Liver (tissue), 9 donors: Measurements from ENCODE around the gene SCARB1. TPM values are rescaled to one million over a fixed set of nuclear protein-coding genes. Genes with fewer than 3 reads are reported as not detected.

Source experiments
- DNase-seq: peaks from one replicate; pipeline ENCODE4 v3.0.0-alpha.2; 2017; ENCODE audit warnings: low spot score
- H3K27ac ChIP-seq, 2 donors: one replicate each; pipeline ENCODE4 v1.7.0; 2013; ENCODE audit warnings: inconsistent platforms in 2 of 2, low read length in 2 of 2, control low read depth in 1 of 2, low read depth in 1 of 2, mild to moderate bottlenecking in 1 of 2
- H3K27me3 ChIP-seq, 4 donors: one replicate each; pipeline versions ENCODE4 v1.6.1 to v1.7.0; 2013; ENCODE audit warnings: low read length in 3 of 4, inconsistent platforms in 1 of 4, mild to moderate bottlenecking in 1 of 4, moderate library complexity in 1 of 4; ENCODE audit not compliant: control insufficient read depth in 4 of 4, insufficient read depth in 4 of 4
- H3K36me3 ChIP-seq, 4 donors: one replicate each; pipeline versions ENCODE4 v1.6.1 to v1.7.0; 2013; ENCODE audit warnings: low read length in 3 of 4, mild to moderate bottlenecking in 3 of 4, low read depth in 1 of 4, moderate library complexity in 1 of 4; ENCODE audit not compliant: control insufficient read depth in 4 of 4, insufficient read depth in 3 of 4
- H3K4me1 ChIP-seq, 4 donors: one replicate each; pipeline versions ENCODE4 v1.6.1 to v1.7.0; 2013; ENCODE audit warnings: low read length in 3 of 4, mild to moderate bottlenecking in 3 of 4, moderate library complexity in 1 of 4; ENCODE audit not compliant: control insufficient read depth in 4 of 4, insufficient read depth in 4 of 4
- H3K4me3 ChIP-seq, 3 donors: one replicate each; pipeline versions ENCODE4 v1.6.1 to v1.7.0; 2013; ENCODE audit warnings: low read length in 3 of 3, control low read depth in 1 of 3, low read depth in 1 of 3, mild to moderate bottlenecking in 1 of 3
- H3K9ac ChIP-seq, 2 donors: one replicate each; pipeline ENCODE4 v1.7.0; 2013; ENCODE audit warnings: low read length in 2 of 2, mild to moderate bottlenecking in 2 of 2, moderate library complexity in 2 of 2, control low read depth in 1 of 2, low read depth in 1 of 2
- H3K9me3 ChIP-seq, 4 donors: one replicate each; pipeline versions ENCODE4 v1.6.1 to v1.7.0; 2013; ENCODE audit warnings: low read length in 3 of 4; ENCODE audit not compliant: control insufficient read depth in 4 of 4
- EGR1 ChIP-seq, 2 donors: IDR thresholded peaks; 2 replicates each; pipeline ENCODE4 v1.6.1; 2016 to 2018; ENCODE audit warnings: antibody characterized with exemption in 2 of 2, low read depth in 2 of 2
- FOXA1 ChIP-seq: IDR thresholded peaks from 2 replicates; pipeline ENCODE4 v1.6.1; 2016; ENCODE audit warnings: antibody characterized with exemption
- FOXA2 ChIP-seq: IDR thresholded peaks from 2 replicates; pipeline ENCODE4 v1.6.1; 2016; ENCODE audit warnings: antibody characterized with exemption
- GABPA ChIP-seq, 2 donors: IDR thresholded peaks in 1 of 2; conservative IDR thresholded peaks in 1 of 2; 2 replicates each; pipeline ENCODE4 v1.6.1; 2016; ENCODE audit warnings: antibody characterized with exemption in 2 of 2, mild to moderate bottlenecking in 1 of 2, moderate library complexity in 1 of 2
- HNF4A ChIP-seq, 2 donors: conservative IDR thresholded peaks; 2 replicates each; pipeline ENCODE4 v1.6.1; 2016; ENCODE audit warnings: antibody characterized with exemption in 2 of 2, mild to moderate bottlenecking in 2 of 2
- HNF4G ChIP-seq: IDR thresholded peaks from 2 replicates; pipeline ENCODE4 v1.6.1; 2016; ENCODE audit warnings: antibody characterized with exemption
- JUND ChIP-seq, 2 donors: IDR thresholded peaks; 2 replicates each; pipeline ENCODE4 v1.6.1; 2016; ENCODE audit warnings: antibody characterized with exemption in 2 of 2
- NR2F2 ChIP-seq: IDR thresholded peaks from 2 replicates; pipeline ENCODE4 v1.6.1; 2016; ENCODE audit warnings: antibody characterized with exemption
- RAD21 ChIP-seq, 2 donors: IDR thresholded peaks; 2 replicates each; pipeline ENCODE4 v1.6.1; 2016; ENCODE audit warnings: antibody characterized with exemption in 2 of 2, mild to moderate bottlenecking in 2 of 2
- REST ChIP-seq: IDR thresholded peaks from 2 replicates; pipeline ENCODE4 v1.6.1; 2016; ENCODE audit warnings: antibody characterized with exemption, mild to moderate bottlenecking
- RXRA ChIP-seq, 2 donors: IDR thresholded peaks; 2 replicates each; pipeline ENCODE4 v1.6.1; 2017 to 2018; ENCODE audit warnings: antibody characterized with exemption in 2 of 2, mild to moderate bottlenecking in 1 of 2
- SP1 ChIP-seq: IDR thresholded peaks from 2 replicates; pipeline ENCODE4 v1.6.1; 2018; ENCODE audit warnings: antibody characterized with exemption, mild to moderate bottlenecking
- TAF1 ChIP-seq: conservative IDR thresholded peaks from 2 replicates; pipeline ENCODE4 v1.6.1; 2016; ENCODE audit warnings: antibody characterized with exemption, mild to moderate bottlenecking
- YY1 ChIP-seq: IDR thresholded peaks from 2 replicates; pipeline ENCODE4 v1.6.1; 2016; ENCODE audit warnings: antibody characterized with exemption, mild to moderate bottlenecking
- ZBTB33 ChIP-seq: IDR thresholded peaks from 2 replicates; pipeline ENCODE4 v1.6.1; 2016; ENCODE audit warnings: antibody characterized with exemption
- WGBS: extraction: QIAGEN DNeasy Blood & Tissue Kit; methylation state at CpG from one replicate; pipeline ENCODE4 v1.1.7; 2013; 5-methylcytosine and 5-hydroxymethylcytosine counted together
- polyA plus RNA-seq, 2 donors: library from polyadenylated mRNA; stranded (reverse) in 1 of 2; unstranded in 1 of 2; fragments of 200-250 nt in 1 of 2; fragments of >200 nt in 1 of 2; fragmentation: Nextera tagmentation in 1 of 2; extraction: Ambion mirVana in 1 of 2; gene quantifications; one replicate each; pipeline versions ENCODE4 v1.2.1 to v1.2.3, GENCODE V29; 2013 to 2015
- total RNA-seq, 2 donors: library from RNA; depleted of rRNA; stranded (reverse); fragments of >200 nt; gene quantifications; one replicate each; pipeline ENCODE4 v1.2.3, GENCODE V29; 2014
- TF ChIP-seq, protein P1 (sequence below): IDR thresholded peaks from 2 replicates; pipeline ENCODE4 v1.6.1; 2016; ENCODE audit warnings: antibody characterized with exemption
- TF ChIP-seq, protein P2 (sequence below): fragments of 150-350 bp; IDR thresholded peaks from 2 replicates; pipeline ENCODE4 v1.5.1; 2017; ENCODE audit warnings: improper control_type of control experiment, low read depth, low read length; ENCODE audit not compliant: missing input control
- TF ChIP-seq, protein P3 (sequence below): IDR thresholded peaks from 2 replicates; pipeline ENCODE4 v1.6.1; 2016; ENCODE audit warnings: antibody characterized with exemption
- donor health status: healthy.
- donor health status: healthy.
- donor health status: healthy.
- donor health status: healthy.
- donor health status: healthy.

Gene SCARB1
- total and polyA plus RNA-seq, 4 donors, result 85.3 to 289 (median 141) TPM

- peak overlapping the region; percentile 78 to 86 for H3K27ac ChIP-seq
These were observed 116.8 kb downstream of the SCARB1 start for GRCh38 chr12:124746649-124747425.

DNA sequence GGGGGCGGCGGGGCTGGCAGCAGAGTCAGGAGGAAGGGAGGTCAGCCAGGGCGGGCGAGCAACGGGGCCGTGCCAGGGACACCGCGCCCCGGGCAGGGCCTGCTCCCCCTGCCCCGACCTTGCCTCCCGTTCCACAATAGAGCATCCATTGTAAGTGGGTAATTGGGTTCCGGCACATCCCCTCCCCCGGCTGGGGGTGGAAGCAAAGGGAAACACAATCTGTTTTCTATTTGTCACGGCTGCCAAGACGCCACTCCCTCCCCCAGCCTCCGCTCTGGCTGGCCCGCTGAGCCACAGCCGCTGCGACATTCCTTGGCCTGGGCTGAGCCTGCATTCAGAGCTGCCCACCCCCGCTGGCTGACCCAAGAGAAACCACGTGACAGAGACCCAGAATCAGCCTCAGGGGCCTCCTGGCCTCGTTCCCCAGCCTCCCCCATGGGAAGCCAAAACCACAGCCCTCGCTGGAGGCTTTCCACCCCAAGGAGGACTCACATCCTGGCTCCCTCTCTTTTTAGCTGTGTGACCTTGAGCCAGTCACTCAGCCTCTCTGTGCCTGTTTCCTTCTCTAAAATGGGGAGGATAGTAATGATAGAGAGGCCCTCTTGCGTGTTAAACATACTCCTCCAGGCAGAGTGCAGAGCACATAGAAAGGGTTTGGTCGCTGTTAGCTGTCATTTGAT, 117.6 kb downstream of the SCARB1 start:
- DNase-seq, result peak; percentile 47
- H3K4me1 ChIP-seq, result peaks cover 19 to 69% (median 49%) of the 10 kb centered on the region in 4 donors
- peak overlapping the region in 1 of 2 donors; percentile 59 for H3K9ac ChIP-seq
- peak overlapping the region; percentile 78 to 86 for H3K27ac ChIP-seq
- no peaks in the 10 kb centered on the region for H3K36me3 ChIP-seq
- WGBS, result 10% methylated on average over 25 of the region's 25 CpGs
- no peaks in the 10 kb centered on the region for H3K9me3 ChIP-seq
- peak; percentile 81 for TF ChIP-seq SP1
- peak; percentile 36 for TF ChIP-seq ZBTB33
- TF ChIP-seq FOXA1, result no peak
- no peak for TF ChIP-seq GABPA (IDR thresholded peaks at IDR 0.05 in 1 of 2, conservative IDR thresholded peaks at IDR 0.05 in 1 of 2)
- TF ChIP-seq REST, result peak; percentile 73
- TF ChIP-seq YY1, result peak; percentile 89
- TF ChIP-seq, protein P1, sequence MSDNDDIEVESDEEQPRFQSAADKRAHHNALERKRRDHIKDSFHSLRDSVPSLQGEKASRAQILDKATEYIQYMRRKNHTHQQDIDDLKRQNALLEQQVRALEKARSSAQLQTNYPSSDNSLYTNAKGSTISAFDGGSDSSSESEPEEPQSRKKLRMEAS, result peak; percentile 76
- peak; percentile 74 to 90 for TF ChIP-seq RXRA (IDR thresholded peaks at IDR 0.05)
- peak in 1 of 2 donors; percentile 35 for TF ChIP-seq JUND (IDR thresholded peaks at IDR 0.05)
- TF ChIP-seq, protein P2, sequence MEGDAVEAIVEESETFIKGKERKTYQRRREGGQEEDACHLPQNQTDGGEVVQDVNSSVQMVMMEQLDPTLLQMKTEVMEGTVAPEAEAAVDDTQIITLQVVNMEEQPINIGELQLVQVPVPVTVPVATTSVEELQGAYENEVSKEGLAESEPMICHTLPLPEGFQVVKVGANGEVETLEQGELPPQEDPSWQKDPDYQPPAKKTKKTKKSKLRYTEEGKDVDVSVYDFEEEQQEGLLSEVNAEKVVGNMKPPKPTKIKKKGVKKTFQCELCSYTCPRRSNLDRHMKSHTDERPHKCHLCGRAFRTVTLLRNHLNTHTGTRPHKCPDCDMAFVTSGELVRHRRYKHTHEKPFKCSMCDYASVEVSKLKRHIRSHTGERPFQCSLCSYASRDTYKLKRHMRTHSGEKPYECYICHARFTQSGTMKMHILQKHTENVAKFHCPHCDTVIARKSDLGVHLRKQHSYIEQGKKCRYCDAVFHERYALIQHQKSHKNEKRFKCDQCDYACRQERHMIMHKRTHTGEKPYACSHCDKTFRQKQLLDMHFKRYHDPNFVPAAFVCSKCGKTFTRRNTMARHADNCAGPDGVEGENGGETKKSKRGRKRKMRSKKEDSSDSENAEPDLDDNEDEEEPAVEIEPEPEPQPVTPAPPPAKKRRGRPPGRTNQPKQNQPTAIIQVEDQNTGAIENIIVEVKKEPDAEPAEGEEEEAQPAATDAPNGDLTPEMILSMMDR, result no peak
- TF ChIP-seq HNF4A (conservative IDR thresholded peaks at IDR 0.05), result peak; percentile 44 to 66
- TF ChIP-seq NR2F2, result peak; percentile 88
- TF ChIP-seq TAF1, result no peak
- TF ChIP-seq, protein P3, sequence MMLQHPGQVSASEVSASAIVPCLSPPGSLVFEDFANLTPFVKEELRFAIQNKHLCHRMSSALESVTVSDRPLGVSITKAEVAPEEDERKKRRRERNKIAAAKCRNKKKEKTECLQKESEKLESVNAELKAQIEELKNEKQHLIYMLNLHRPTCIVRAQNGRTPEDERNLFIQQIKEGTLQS, result no peak
- TF ChIP-seq HNF4G, result no peak
- peak; percentile 56 to 69 for TF ChIP-seq RAD21 (IDR thresholded peaks at IDR 0.05)
- peak; percentile 51 to 86 for TF ChIP-seq EGR1 (IDR thresholded peaks at IDR 0.05; ENCODE audit: low read depth in 2 of 2)
- TF ChIP-seq FOXA2, result no peak
- H3K27me3 ChIP-seq, result no peaks in the 10 kb centered on the region
- no peak overlapping the region for H3K4me3 ChIP-seq

More at GRCh38 chr12:124746649-124747425, 116.8 kb downstream of the SCARB1 start:
- Histone ChIP-seq H3K4me1 (peaks cover 19 to 67% (median 45%) of the 10 kb centered on the region in 4 donors), H3K4me3 (no peak overlapping the region), H3K9ac (peak overlapping the region; percentile 13 to 59), H3K36me3 (no peaks in the 10 kb centered on the region), H3K9me3 (no peaks in the 10 kb centered on the region), H3K27me3 (no peaks in the 10 kb centered on the region)
- TF ChIP-seq JUND (IDR thresholded peaks at IDR 0.05) (no peak), GABPA (IDR thresholded peaks at IDR 0.05 in 1 of 2, conservative IDR thresholded peaks at IDR 0.05 in 1 of 2) (peak in 1 of 2 donors; percentile 12)
- whole genome bisulfite sequencing, result 77% methylated on average over 10 of the region's 10 CpGs
- no peak for DNase-seq
